Mononuclear cell (primary cell): ENCODE measurements around the gene WASF3. TPM values are rescaled to one million over a fixed set of nuclear protein-coding genes. Genes with fewer than 3 reads are reported as not detected.

Experiments used
- H3K27me3 ChIP-seq: 2 replicates; pipeline ENCODE4 v1.6.0; 2011; ENCODE audit warnings: low read length, control low read depth; ENCODE audit not compliant: insufficient read depth
- H3K4me1 ChIP-seq: 2 replicates; pipeline ENCODE4 v1.5.1; 2011; ENCODE audit warnings: mild to moderate bottlenecking, low read length, control low read depth; ENCODE audit not compliant: insufficient read depth
- H3K4me3 ChIP-seq: 2 replicates; pipeline ENCODE4 v1.5.1; 2011; ENCODE audit warnings: mild to moderate bottlenecking, low read length, moderate library complexity
- H3K9me3 ChIP-seq: 2 replicates; pipeline ENCODE4 v1.5.1; 2011; ENCODE audit warnings: low read depth, mild to moderate bottlenecking, control low read depth, low read length
- total RNA-seq: library from RNA; depleted of rRNA; stranded (reverse); fragments of >200 nt; gene quantifications from one replicate; pipeline ENCODE4 v1.2.3, GENCODE V29; 2012

The WASF3 gene
- total RNA-seq, 1 donor: 0.94 TPM

DNA sequence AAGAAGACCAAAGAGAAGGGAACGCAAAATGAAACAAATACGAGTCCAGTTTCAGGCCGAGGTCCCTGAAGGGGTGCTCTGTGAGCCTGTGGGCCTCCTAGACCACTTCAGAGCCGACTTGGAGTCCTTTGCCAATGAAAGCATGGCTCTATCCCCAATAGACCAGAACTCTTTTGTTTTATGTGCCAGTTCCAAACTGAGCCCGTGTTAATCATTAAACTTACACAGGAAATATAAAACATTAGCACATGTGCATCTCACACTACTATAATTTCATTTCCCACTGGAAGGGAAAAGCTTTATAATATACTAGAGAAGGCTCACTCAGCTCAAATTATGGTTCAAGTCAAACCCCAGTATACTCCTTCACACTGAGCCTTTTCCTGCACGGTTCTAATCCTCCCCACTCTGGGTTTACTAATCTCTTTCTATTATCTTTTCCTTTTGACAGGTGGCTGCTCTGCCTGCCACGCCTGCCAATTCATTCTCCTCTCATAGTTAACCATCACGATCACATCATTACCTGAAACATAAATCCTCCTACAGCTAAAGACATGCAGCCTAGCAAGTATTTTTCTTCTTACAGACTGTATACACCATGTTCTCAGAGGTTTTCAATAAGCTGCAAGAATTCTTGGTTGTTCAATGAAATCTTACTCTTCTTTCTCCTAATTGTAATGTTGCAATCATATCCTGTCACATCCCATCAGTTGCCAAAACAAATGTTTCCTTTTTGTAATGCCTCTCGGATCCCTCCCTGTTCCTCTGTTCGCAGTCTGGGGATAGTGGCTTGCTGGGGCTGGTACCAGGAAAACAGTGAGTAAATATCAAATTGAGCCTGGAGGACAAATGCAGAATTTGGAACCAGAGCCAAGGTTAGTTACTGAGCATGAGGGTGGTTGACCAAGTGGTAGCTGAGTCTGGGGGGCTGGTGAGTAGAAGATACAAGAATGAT is 18.8 kb upstream of the WASF3 start:
- H3K4me3 ChIP-seq: no peak overlapping the region
- no peaks in the 10 kb centered on the region for H3K9me3 ChIP-seq
- H3K4me1 ChIP-seq: no peaks in the 10 kb centered on the region
- H3K27me3 ChIP-seq: no peaks in the 10 kb centered on the region

DNA sequence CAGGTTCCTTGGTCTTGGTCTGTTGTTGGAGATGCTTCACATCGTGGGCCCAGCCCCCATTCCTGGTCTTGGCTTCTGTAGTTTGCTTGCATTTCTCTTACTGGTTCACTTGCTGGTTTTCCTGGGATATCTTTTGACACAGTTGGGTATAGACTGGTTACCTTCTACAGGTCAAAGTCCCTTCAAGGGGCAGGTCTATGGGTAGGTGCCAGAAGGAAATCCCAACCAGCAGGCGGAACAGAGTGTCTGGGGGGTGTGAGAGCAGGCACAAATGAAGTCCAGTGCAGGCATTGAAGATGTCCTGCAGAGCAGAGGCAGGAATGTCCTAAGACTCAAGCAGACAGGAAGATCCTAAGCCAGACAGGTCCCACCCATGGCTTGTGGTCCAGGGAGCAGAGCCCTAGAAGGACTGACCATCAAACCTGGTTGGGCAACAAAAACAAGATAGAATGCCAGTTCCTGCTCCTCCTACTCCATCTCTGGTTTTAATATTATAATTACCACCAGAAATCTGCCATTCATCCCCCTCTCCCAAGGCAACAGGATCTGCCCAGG is 17.7 kb upstream of the WASF3 start:
- Histone ChIP-seq H3K4me3 (no peak overlapping the region), H3K4me1 (no peaks in the 10 kb centered on the region), H3K9me3 (no peaks in the 10 kb centered on the region), H3K27me3 (no peaks in the 10 kb centered on the region)

DNA sequence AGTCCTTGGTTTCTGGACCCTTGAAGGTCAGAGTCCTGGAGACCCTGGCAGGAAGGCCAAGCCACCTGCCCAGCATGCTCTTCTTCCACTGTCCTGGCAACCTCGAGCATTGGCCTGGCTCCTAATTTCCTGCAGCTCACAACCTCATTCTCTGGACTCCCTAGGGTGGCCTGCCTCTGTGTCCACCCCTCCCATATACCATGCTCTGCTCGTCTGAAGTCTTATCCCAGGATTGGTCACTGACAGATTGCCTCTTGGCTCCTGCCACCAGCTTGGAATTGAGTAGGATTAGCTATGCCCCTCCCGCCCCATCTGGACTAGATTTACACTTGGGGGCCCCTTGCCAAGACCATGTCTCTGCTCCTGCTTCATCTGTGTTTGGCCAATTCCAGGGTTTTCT is 17.1 kb upstream of the WASF3 start:
- no peaks in the 10 kb centered on the region for H3K27me3 ChIP-seq
- H3K4me3 ChIP-seq: no peak overlapping the region
- H3K4me1 ChIP-seq: no peaks in the 10 kb centered on the region
- H3K9me3 ChIP-seq: no peaks in the 10 kb centered on the region

DNA sequence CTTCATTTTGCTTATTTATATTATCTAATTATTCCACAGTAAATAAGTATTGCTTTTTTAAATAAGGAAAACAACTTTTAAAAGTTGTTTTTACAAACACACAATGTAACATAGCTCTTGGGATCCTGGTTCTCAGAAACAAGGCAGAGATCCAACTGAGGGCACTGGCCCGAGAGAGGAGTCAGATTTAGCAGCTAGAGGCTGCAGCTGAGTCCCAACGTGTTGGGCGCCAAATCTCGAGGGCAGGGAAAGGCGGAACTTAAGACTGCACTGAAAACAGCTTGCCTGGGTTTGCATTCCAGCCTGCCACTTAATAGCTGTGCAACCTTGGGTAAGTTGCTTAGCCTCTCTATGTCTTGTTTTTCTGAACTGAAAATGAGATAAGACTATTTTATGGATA is 16.4 kb upstream of the WASF3 start:
- H3K27me3 ChIP-seq: no peaks in the 10 kb centered on the region
- no peaks in the 10 kb centered on the region for H3K4me1 ChIP-seq
- no peak overlapping the region for H3K4me3 ChIP-seq
- no peaks in the 10 kb centered on the region for H3K9me3 ChIP-seq

DNA sequence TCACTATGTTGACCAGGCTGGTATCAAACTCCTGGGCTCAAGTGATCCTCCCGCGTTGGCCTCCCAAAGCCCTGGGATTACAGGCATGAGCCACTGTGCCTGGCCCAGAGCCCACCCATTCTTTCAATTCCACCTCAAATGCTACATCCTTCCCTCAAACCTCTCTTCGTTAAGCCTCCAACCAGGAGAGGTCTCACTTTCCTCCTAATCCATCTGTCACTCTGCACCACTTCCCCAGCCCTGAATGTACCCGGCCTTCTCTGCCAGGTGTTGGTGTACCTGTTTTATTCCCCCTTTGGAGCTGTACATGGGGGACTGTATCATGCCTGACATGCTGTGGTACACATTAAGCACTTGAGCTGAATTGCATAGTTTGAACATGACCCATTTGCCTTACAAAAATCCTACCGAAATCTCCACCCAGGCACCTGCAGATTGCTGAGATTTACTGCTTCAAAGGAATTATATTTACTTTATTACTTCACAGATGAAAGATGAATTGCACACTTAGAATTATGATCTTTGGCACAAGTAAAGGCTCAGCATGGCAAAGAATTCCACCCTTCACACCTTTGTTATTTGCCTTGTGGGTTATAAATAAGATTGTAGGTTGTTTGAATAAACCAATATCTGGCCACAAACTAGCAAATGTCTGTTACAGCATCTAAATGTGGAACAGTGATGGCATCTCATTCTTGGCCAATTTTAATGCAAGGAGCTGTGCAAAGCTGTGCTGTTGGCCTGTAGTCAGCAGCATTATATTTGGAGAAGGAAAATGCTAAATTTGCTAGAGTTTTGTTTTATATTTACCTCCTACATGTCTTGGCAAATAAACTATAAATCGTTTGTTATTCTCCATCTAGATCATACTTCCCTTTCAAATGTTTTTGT is 15.6 kb upstream of the WASF3 start:
- Histone ChIP-seq H3K4me3 (no peak overlapping the region), H3K9me3 (no peaks in the 10 kb centered on the region), H3K4me1 (no peaks in the 10 kb centered on the region)

DNA sequence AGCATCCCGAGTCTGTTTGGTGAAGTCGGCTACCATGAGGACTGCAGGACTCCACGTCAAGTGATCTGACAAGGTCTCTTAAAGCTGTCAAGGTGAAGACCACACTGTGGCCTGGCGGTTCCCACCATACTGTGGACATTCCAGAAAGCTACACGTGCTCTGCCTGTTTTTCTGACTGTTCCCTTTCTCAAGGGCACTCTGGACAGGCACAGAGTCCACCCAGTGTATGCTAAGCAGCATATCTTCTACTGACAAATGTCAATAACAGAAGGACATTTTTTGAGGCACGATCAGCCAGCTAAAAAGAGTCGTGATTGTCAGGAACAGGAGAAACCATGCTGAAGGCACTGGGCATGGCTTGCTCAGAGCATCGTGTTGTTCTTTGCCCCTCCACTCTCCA is 12.8 kb upstream of the WASF3 start:
- Histone ChIP-seq H3K27me3 (peaks cover 2% of the 10 kb centered on the region), H3K4me3 (no peak overlapping the region), H3K9me3 (no peaks in the 10 kb centered on the region), H3K4me1 (no peaks in the 10 kb centered on the region)

More for the DNA sequence above, 15.6 kb upstream of the WASF3 start:
- H3K27me3 ChIP-seq: no peaks in the 10 kb centered on the region

DNA sequence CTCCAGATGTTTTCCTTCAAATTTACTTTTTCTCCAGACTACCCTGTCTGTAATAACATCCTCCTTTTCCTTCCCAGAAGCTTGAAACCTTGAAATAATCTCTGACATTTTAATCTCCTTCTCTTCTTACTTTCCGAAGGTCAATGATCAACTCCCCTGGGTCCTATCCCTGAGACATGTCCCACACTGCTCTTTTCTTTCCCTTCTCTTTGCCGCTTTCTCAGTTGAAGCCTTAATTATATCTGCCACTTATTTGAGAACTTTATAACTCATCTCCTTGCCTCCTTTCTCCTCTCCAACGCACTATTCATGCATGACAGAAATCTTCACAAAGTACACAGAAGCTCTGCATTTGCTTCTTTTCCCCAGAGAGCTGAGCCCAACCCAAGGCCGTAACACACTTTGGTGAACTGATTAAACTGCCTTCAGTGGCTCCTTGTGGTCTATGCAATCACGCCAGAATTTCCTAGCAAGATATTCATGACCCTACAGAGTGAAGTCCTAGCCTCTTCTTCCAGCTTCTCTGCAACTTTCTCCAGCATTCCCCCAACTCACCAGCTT is 9.2 kb upstream of the WASF3 start:
- H3K9me3 ChIP-seq: no peaks in the 10 kb centered on the region
- no peak overlapping the region for H3K4me3 ChIP-seq
- H3K27me3 ChIP-seq: peaks cover 5% of the 10 kb centered on the region
- H3K4me1 ChIP-seq: no peaks in the 10 kb centered on the region

DNA sequence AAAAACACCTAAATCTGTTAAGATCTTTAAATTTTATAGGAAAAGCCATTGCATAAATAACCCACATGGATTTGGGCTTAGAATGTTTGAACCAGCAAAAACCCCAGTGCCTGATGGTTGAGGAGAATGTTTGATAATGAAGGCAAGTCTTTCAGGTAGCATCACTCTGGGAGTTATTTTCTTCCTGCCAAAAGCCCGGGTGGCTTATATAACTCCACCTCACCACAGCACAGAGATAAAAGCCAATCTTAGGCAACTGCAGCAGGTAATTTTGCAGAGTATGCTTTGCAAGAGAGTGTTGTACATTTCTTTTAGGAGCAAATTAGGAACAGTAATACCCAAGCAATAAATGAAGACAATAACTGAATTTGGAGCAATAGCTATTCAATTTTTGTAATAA is 7.8 kb upstream of the WASF3 start:
- Histone ChIP-seq H3K4me1 (no peaks in the 10 kb centered on the region), H3K9me3 (no peaks in the 10 kb centered on the region), H3K4me3 (no peak overlapping the region), H3K27me3 (peaks cover 6% of the 10 kb centered on the region)

DNA sequence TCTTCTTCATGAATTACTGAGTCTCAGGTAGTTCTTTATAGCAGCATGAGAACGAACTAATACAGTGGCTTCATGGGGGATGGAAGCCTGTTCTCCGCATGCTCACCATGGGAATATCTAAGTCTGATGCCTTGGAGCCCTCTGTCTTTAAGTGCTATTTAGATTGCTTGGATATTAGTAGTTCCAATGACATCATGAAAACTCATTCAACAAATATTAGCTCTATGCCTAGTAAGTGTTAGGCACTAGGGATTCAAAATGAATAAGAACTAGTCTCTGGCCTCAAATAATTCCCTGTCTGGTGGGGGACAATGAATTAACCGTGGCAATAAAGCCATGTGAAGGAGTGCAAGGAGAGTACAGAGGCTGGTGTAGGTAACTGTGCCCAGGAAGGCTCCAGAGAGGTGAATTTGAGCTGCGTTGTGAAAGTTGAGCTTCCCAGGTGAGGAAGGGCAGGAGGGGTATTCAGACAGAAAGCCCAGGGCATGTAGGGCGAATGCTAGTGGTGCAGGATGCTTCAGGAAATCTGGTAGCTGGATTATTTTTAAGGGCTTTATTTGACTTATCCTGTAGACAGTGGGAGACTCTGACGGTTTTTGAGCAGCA is 6.1 kb upstream of the WASF3 start:
- H3K4me3 ChIP-seq: no peak overlapping the region
- H3K27me3 ChIP-seq: peaks cover 22% of the 10 kb centered on the region
- H3K9me3 ChIP-seq: no peaks in the 10 kb centered on the region
- H3K4me1 ChIP-seq: no peaks in the 10 kb centered on the region

DNA sequence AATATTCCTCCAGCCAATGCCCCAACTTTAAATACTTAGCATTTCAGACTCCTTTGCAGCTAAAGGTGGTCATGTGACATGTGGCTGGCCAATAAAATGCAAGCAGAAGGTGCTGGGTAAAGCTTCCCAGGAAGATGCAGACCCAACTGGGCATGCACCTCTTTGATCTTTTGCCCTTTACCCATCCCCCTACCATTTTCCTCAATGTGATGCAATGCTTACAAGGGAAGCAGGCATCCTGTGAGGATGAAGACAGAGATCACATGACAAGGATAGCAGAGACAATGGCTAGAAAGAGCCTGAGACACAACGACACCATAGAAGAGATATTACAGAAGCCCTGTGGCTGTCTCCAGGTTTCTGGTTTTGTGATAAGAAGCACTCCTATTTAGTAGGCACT is 2.1 kb upstream of the WASF3 start:
- Histone ChIP-seq H3K9me3 (no peaks in the 10 kb centered on the region), H3K4me1 (peaks cover 5% of the 10 kb centered on the region), H3K27me3 (peaks cover 51% of the 10 kb centered on the region), H3K4me3 (no peak overlapping the region)

DNA sequence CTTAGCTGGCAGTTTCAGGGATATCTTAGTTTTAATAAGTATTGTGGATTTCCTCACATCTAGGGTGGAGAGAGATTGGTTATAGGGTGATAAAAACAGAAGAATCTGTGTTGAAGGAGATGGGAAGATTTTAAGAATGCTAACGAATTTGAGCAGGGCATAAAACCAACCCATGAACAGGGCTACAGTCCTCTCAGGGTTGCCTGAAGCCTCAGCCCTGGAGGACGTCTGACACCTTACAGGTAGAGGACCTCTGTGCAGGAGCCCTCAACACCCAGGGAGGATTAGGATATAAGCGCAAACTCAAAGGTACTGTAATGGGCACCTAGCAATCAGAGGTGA is 461 bp upstream of the WASF3 start:
- Histone ChIP-seq H3K9me3 (no peaks in the 10 kb centered on the region), H3K4me3 (no peak overlapping the region), H3K27me3 (peaks cover 63% of the 10 kb centered on the region), H3K4me1 (peaks cover 5% of the 10 kb centered on the region)

DNA sequence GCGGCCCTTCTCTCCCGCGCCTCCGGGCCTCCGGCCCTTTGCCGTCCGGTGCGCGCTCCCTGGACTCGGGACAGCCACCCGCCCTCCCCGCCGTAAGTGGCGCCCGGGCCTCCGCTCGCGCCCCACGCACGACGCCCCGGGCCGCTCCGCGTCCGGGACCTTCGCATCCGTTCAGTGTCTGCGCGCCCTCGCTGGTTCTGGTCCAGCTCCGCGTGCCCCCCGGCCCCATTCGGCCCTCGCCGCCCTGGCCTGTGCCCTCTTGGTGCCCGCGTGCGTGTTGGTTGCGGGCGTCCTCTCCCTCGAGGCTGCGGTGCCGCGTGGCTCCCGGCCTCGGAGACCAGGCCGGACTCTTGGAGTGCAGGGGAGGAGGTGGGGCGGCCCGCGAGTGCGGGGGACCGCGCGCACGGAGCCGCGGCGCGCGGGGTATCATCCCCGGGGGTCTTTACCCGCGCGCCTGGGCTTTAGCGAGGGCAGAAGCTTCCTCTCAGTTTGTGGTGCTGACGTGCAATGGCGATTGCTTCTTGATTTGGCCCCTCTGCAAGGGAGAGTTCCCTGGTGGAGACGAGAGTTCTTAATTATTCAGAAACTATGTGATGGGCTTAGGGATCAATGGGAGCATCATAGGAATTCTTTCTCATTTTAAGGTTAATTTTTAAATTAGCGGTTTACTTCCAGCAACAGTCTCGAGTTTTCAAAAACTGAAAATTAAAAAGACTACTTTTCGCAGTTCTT is 757 bp downstream of the WASF3 start:
- H3K27me3 ChIP-seq: peaks cover 63% of the 10 kb centered on the region

DNA sequence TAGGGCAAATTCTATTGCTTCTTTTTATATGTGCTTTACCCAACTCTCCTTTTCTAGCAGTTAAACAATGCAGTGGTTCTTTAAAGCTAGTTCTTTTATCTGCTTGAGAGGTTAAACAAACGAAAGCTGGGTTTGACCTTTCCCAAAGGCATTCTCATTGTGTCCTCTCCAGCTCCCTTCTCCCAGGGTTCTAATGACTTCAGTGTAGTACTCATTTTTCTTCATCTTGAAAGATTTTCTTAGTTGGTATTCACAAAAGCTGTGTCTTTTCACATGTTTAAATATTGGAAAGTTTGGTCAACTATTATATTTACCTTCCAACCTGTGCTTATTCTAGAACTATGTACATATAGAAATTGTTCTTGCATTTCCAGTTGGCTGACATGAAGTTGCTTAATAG is 1.5 kb downstream of the WASF3 start:
- Histone ChIP-seq H3K4me3 (no peak overlapping the region), H3K27me3 (peaks cover 63% of the 10 kb centered on the region), H3K9me3 (no peaks in the 10 kb centered on the region), H3K4me1 (peaks cover 5% of the 10 kb centered on the region)

More for the DNA sequence above, 757 bp downstream of the WASF3 start:
- peaks cover 5% of the 10 kb centered on the region for H3K4me1 ChIP-seq
- no peak overlapping the region for H3K4me3 ChIP-seq
- no peaks in the 10 kb centered on the region for H3K9me3 ChIP-seq

DNA sequence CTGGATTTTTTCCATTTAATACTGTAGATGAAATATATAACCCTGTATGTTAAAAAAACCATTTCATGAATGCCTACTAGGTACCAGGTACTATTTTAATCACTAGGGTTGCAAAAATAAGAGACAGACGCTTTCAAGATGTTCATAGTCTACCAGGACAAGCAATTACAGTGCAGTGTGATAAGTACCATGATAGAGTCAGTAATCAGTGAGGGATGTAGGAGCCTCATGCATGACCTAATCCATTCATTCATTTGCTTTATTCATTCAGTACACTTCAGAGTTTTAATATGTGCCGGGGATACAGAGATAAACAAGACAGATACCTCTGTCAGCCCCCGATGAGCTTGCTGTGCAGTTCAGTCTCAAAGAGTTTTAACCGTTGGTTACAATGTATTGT is 3.0 kb downstream of the WASF3 start:
- H3K9me3 ChIP-seq: no peaks in the 10 kb centered on the region
- no peak overlapping the region for H3K4me3 ChIP-seq
- H3K27me3 ChIP-seq: peaks cover 56% of the 10 kb centered on the region
- H3K4me1 ChIP-seq: peaks cover 5% of the 10 kb centered on the region
